ENCODE results near the gene BLNK.

The BLNK gene

GRCh38 chr10:96242822-96243221 is 28.5 kb downstream of the BLNK start:
- Histone ChIP-seq H3K79me2 (ENCODE audit: low read length) (0 out of 2 replicates have a peak, but pooled peaks cover 6% of the 10 kb centered on the region), H3K9ac (ENCODE audit: low read length) (no peak overlapping the region), H3F3A (ENCODE audit: insufficient read depth, low read length) (no peaks in the 10 kb centered on the region), H3K27ac (ENCODE audit: low read length) (no peak overlapping the region), H3K36me3 (replicated peaks; ENCODE audit: insufficient read depth, low read length) (peaks cover 4% of the 10 kb centered on the region; the same call in 1 of the 2 replicates), H3K9me3 (replicated peaks; ENCODE audit: insufficient read depth, low read length) (no peaks in the 10 kb centered on the region), H3K9me2 (replicated peaks; ENCODE audit: insufficient read depth, low read length) (no peaks in the 10 kb centered on the region), H3K4me2 (ENCODE audit: low read depth, low read length) (no peak overlapping the region), H4K20me1 (ENCODE audit: insufficient read depth, low read length) (no peaks in the 10 kb centered on the region), H3K4me3 (ENCODE audit: low read length) (no peak overlapping the region), H2AFZ (ENCODE audit: low read length) (no peak overlapping the region), H3K27me3 (replicated peaks; ENCODE audit: insufficient read depth, low read length) (no peaks in the 10 kb centered on the region), H3K4me1 (ENCODE audit: low read length) (no peaks in the 10 kb centered on the region)
- DNase-seq = no peak
- TF ChIP-seq EZH2phosphoT487 (IDR thresholded peaks at IDR 0.05; ENCODE audit: low read length) = no peak
- TF ChIP-seq CTCF (IDR thresholded peaks at IDR 0.05; ENCODE audit: low read length) = no peak
- no peak for TF ChIP-seq EZH2 (optimal IDR thresholded peaks at IDR 0.05; ENCODE audit: low read depth, low read length)

GRCh38 chr10:96238646-96239623 is 32.4 kb downstream of the BLNK start:
- H2AFZ ChIP-seq (ENCODE audit: low read length) = no peak overlapping the region
- H3K9ac ChIP-seq (ENCODE audit: low read length) = no peak overlapping the region
- TF ChIP-seq CTCF (IDR thresholded peaks at IDR 0.05; ENCODE audit: low read length) (no peak), EZH2 (optimal IDR thresholded peaks at IDR 0.05; ENCODE audit: low read depth, low read length) (no peak), EZH2phosphoT487 (IDR thresholded peaks at IDR 0.05; ENCODE audit: low read length) (no peak)
- no peaks in the 10 kb centered on the region for H3K27me3 ChIP-seq (replicated peaks; ENCODE audit: insufficient read depth, low read length)
- H3F3A ChIP-seq (ENCODE audit: insufficient read depth, low read length) = no peaks in the 10 kb centered on the region
- no peaks in the 10 kb centered on the region for H3K9me3 ChIP-seq (replicated peaks; ENCODE audit: insufficient read depth, low read length)
- H3K4me2 ChIP-seq (ENCODE audit: low read depth, low read length) = no peak overlapping the region
- no peaks in the 10 kb centered on the region; the same call in 1 of the 2 replicates for H3K36me3 ChIP-seq (replicated peaks; ENCODE audit: insufficient read depth, low read length)
- no peaks in the 10 kb centered on the region for H3K4me1 ChIP-seq (ENCODE audit: low read length)
- no peaks in the 10 kb centered on the region for H3K9me2 ChIP-seq (replicated peaks; ENCODE audit: insufficient read depth, low read length)
- H4K20me1 ChIP-seq (ENCODE audit: insufficient read depth, low read length) = no peaks in the 10 kb centered on the region
- 0 out of 2 replicates have a peak, but pooled peaks cover under 1% of the 10 kb centered on the region for H3K79me2 ChIP-seq (ENCODE audit: low read length)
- H3K27ac ChIP-seq (ENCODE audit: low read length) = no peak overlapping the region
- DNase-seq = no peak
- no peak overlapping the region for H3K4me3 ChIP-seq (ENCODE audit: low read length)

GRCh38 chr10:96236876-96237275 is 34.5 kb downstream of the BLNK start:
- no peak for TF ChIP-seq CTCF (IDR thresholded peaks at IDR 0.05; ENCODE audit: low read length)
- no peak for TF ChIP-seq EZH2phosphoT487 (IDR thresholded peaks at IDR 0.05; ENCODE audit: low read length)

More at GRCh38 chr10:96236876-96237275, 34.5 kb downstream of the BLNK start:
- no peaks in the 10 kb centered on the region for H3F3A ChIP-seq (ENCODE audit: insufficient read depth, low read length)
- H3K9me2 ChIP-seq (replicated peaks; ENCODE audit: insufficient read depth, low read length) = no peaks in the 10 kb centered on the region
- H3K4me1 ChIP-seq (ENCODE audit: low read length) = no peaks in the 10 kb centered on the region
- H3K9ac ChIP-seq (ENCODE audit: low read length) = no peak overlapping the region
- H3K27me3 ChIP-seq (replicated peaks; ENCODE audit: insufficient read depth, low read length) = no peaks in the 10 kb centered on the region
- no peak overlapping the region for H3K4me3 ChIP-seq (ENCODE audit: low read length)
- no peaks in the 10 kb centered on the region for H3K79me2 ChIP-seq (ENCODE audit: low read length)
- no peak overlapping the region for H3K27ac ChIP-seq (ENCODE audit: low read length)
- no peaks in the 10 kb centered on the region for H3K9me3 ChIP-seq (replicated peaks; ENCODE audit: insufficient read depth, low read length)
- no peaks in the 10 kb centered on the region for H4K20me1 ChIP-seq (ENCODE audit: insufficient read depth, low read length)
- no peak for DNase-seq
- H2AFZ ChIP-seq (ENCODE audit: low read length) = no peak overlapping the region
- no peak overlapping the region for H3K4me2 ChIP-seq (ENCODE audit: low read depth, low read length)
- H3K36me3 ChIP-seq (replicated peaks; ENCODE audit: insufficient read depth, low read length) = no peaks in the 10 kb centered on the region
